Small intestine (tissue), 7 donors: ENCODE data around the gene DDX4. TPM values are rescaled to one million over a fixed set of nuclear protein-coding genes. Genes with fewer than 3 reads are reported as not detected.

Experiments
- DNase-seq, 2 donors: peaks; one replicate each; pipeline versions ENCODE4 v3.0.0 to v3.0.0-alpha.2; 2013
- FAIRE-seq: peaks from 2 replicates; lab custom pipeline; 2012; peaks lifted over from hg19 to GRCh38; lab: Jason Lieb, UNC
- H3K27ac ChIP-seq, 3 donors: one replicate each; pipeline ENCODE4 v1.5.1; 2013; ENCODE audit warnings: low read length in 2 of 3, mild to moderate bottlenecking in 2 of 3, control low read depth in 1 of 3, inconsistent platforms in 1 of 3, low read depth in 1 of 3, moderate library complexity in 1 of 3
- H3K27me3 ChIP-seq, 3 donors: one replicate each; pipeline ENCODE4 v1.6.1; 2013; ENCODE audit warnings: low read length in 3 of 3, inconsistent platforms in 1 of 3; ENCODE audit not compliant: control insufficient read depth in 3 of 3, insufficient read depth in 3 of 3
- H3K36me3 ChIP-seq, 3 donors: one replicate each; pipeline ENCODE4 v1.6.1; 2013; ENCODE audit warnings: low read length in 3 of 3, inconsistent platforms in 1 of 3, low read depth in 1 of 3, mild to moderate bottlenecking in 1 of 3, moderate library complexity in 1 of 3; ENCODE audit not compliant: control insufficient read depth in 3 of 3, insufficient read depth in 2 of 3
- H3K4me1 ChIP-seq, 3 donors: one replicate each; pipeline ENCODE4 v1.6.1; 2013; ENCODE audit warnings: low read length in 2 of 3, inconsistent platforms in 1 of 3, low read depth in 1 of 3, mild to moderate bottlenecking in 1 of 3, moderate library complexity in 1 of 3; ENCODE audit not compliant: control insufficient read depth in 3 of 3, insufficient read depth in 2 of 3
- H3K4me3 ChIP-seq, 3 donors: one replicate each; pipeline ENCODE4 v1.5.1; 2013; ENCODE audit warnings: low read length in 3 of 3, control low read depth in 1 of 3, inconsistent platforms in 1 of 3, low read depth in 1 of 3, mild to moderate bottlenecking in 1 of 3, moderate library complexity in 1 of 3
- H3K9me3 ChIP-seq, 2 donors: one replicate each; pipeline ENCODE4 v1.6.1; 2013; ENCODE audit warnings: low read depth in 1 of 2, low read length in 1 of 2; ENCODE audit not compliant: control insufficient read depth in 2 of 2, insufficient read depth in 1 of 2
- WGBS, 3 donors: extraction: QIAGEN DNeasy Blood & Tissue Kit; methylation state at CpG; one replicate each; pipeline ENCODE4 v1.1.7; 2013; 5-methylcytosine and 5-hydroxymethylcytosine counted together
- polyA plus RNA-seq, 4 donors: library from polyadenylated mRNA; stranded (reverse) in 3 of 4; unstranded in 1 of 4; fragments of 200-250 nt in 3 of 4; fragments of 120-200 nt in 1 of 4; gene quantifications; one replicate each; pipeline versions ENCODE4 v1.2.1 to v1.2.3, GENCODE V29; 2013
- donor health status: healthy with polysubstance abuse.
- donor health status: control.
- donor health status: control.
- donor health status: Bipolar disorder and iron deficiency.
- donor health status: healthy.

The DDX4 gene
- polyA plus RNA-seq, 4 donors = 0.01 TPM; not detected in 3

DNA sequence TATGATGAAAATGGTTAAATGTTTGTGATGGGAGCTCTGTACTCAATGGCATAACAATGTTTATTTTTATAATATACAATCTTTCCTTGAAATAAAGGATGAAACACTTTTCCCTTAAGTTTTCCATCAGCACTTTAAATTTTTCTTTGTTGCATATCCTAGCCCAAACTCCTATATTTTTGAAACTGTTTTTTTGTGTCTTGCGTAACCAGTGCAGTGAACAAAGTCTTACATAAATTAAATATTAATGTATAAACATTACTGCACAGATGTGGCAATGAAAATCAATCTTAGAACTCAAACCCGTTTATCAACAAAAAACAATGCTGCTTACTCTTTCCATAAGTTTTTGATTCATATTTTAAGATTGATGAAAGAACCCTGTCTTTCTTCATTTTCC, 79.2 kb downstream of the DDX4 start:
- H3K27ac ChIP-seq = no peak overlapping the region
- FAIRE-seq (no peak), DNase-seq (no peak)
- no peaks in the 10 kb centered on the region for H3K9me3 ChIP-seq
- no peaks in the 10 kb centered on the region for H3K36me3 ChIP-seq
- H3K27me3 ChIP-seq = peaks cover 0 to 19% (median 3%) of the 10 kb centered on the region in 3 donors
- no peak overlapping the region for H3K4me3 ChIP-seq
- 62 to 68% (median 65%) methylated on average over 2 of the region's 2 CpGs for WGBS, 3 donors
- H3K4me1 ChIP-seq = peaks cover 0 to 3% (median 0%) of the 10 kb centered on the region in 3 donors

GRCh38 chr5:55820488-55820887, 82.6 kb downstream of the DDX4 start:
- Histone ChIP-seq H3K27me3 (peaks cover 0 to 22% (median 3%) of the 10 kb centered on the region in 3 donors), H3K4me1 (peaks cover 0 to 3% (median 0%) of the 10 kb centered on the region in 3 donors), H3K9me3 (no peaks in the 10 kb centered on the region), H3K27ac (no peak overlapping the region), H3K4me3 (no peak overlapping the region), H3K36me3 (no peaks in the 10 kb centered on the region)
- DNase-seq = no peak
- 53 to 67% (median 66%) methylated on average over 6 of the region's 6 CpGs for WGBS, 3 donors
- no peak for FAIRE-seq

DNA sequence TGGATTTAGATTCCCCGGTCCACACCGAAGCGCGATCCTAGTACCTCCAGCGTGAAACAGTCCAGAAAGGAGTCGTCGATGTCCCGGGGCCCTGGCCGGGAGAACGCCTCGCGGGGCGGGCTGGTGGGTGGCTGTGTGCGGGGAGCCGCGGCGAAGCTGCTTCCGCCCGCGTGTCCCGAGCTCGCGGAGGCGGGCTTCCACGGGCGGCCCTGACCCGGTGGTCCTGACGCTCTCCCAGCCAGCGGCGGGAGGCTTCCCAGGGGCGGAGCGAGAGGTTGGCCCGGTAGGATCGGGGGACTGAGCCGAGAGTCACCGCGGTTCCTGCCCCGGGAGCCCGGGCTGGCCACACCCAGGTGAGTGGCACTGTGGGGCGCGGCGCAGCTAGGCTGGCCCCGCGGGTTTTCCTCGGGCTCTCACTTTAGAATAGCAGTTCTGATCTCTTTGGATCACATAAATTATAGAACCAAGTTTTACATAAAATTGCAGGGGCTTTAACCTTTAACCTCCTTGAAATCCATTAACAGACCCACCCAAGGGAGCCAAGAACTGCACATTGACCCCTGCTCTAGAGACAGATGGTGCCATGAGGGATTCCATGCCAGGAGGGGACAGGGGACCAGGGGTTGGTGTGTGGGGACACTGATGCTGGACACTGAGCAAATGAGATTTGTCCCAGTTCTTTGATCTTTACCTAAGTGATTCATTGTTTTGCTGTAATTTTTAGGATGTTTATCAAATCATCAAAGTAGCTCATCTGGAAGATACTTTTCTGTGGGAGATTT, 84.1 kb downstream of the DDX4 start:
- DNase-seq (peak in 1 of 2 donors; percentile 33), FAIRE-seq (no peak)
- peaks cover 0 to 22% (median 3%) of the 10 kb centered on the region in 3 donors for H3K27me3 ChIP-seq
- 11 to 18% (median 14%) methylated on average over 27 to 45 of the region's 45 CpGs for WGBS, 3 donors
- no peak overlapping the region for H3K27ac ChIP-seq
- H3K4me1 ChIP-seq = peaks cover 0 to 3% (median 0%) of the 10 kb centered on the region in 3 donors
- no peaks in the 10 kb centered on the region for H3K9me3 ChIP-seq
- no peaks in the 10 kb centered on the region for H3K36me3 ChIP-seq
- peak overlapping the region in 2 of 3 donors; percentile 8 to 14 for H3K4me3 ChIP-seq

DNA sequence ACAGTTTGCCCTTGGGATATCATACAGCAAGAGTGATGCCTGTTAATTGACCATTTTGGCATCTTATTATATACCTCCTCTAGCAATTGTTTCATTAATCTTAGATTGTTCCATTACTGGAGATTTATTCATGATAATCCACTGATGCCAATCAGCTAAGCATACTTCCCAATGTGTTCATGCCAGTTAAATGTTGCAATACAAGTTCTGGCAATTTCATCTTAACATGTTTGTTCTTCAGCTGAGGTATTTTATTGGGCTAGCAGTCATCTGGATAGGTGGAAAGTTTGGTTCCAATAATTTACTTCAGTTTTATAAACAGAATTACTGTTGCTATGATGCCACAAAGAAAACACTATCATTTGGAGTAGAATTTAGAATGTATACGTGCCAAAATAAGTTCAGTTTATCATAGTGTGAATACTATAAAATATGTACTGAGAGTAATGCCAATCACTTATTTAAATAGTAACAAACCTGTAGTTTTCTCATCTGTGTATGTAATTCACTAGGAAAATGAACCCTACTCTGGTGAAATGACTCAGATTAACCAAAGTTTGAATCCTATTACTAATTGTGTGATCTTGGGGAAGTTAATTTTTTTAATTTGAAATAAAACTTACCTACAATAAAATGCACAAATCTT, 85.4 kb downstream of the DDX4 start:
- Histone ChIP-seq H3K36me3 (no peaks in the 10 kb centered on the region), H3K9me3 (no peaks in the 10 kb centered on the region), H3K4me1 (peaks cover 0 to 3% (median 0%) of the 10 kb centered on the region in 3 donors), H3K27me3 (peaks cover 0 to 22% (median 3%) of the 10 kb centered on the region in 3 donors), H3K4me3 (no peak overlapping the region), H3K27ac (no peak overlapping the region)
- FAIRE-seq (no peak), DNase-seq (no peak)
- 60 to 80% (median 74%) methylated on average over 1 of the region's 1 CpG for WGBS, 3 donors

DNA sequence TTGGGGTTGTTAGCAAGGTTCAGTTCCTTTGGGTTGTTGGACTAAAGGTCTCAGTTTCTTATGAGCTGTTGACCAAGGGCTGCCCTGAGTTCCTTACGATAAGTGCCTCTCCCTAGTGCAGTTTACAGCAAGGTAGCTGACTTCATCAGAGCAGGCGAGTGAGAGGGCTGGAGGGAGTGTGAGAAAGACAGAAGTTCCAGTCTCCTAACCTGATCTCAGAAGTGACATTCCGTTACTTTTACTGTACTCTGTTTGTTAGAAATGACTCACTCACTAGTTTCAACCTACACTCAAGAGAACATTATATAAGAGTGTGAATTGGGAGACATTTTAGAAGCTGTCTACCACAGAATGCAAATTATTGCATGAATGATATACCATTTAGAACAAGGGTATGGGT, 92.1 kb downstream of the DDX4 start:
- no peak for FAIRE-seq
- Histone ChIP-seq H3K27me3 (peaks cover 0 to 5% (median 0%) of the 10 kb centered on the region in 3 donors), H3K36me3 (no peaks in the 10 kb centered on the region), H3K9me3 (peaks cover 0 to 5% of the 10 kb centered on the region in 2 donors), H3K4me3 (no peak overlapping the region), H3K27ac (no peak overlapping the region), H3K4me1 (no peaks in the 10 kb centered on the region)
- 66 to 90% (median 79%) methylated on average over 3 of the region's 3 CpGs for WGBS, 3 donors
- DNase-seq = no peak

- Histone ChIP-seq H3K27me3 (peaks cover 0 to 5% (median 0%) of the 10 kb centered on the region in 3 donors), H3K9me3 (peaks cover 0 to 5% of the 10 kb centered on the region in 2 donors), H3K36me3 (no peaks in the 10 kb centered on the region), H3K4me1 (no peaks in the 10 kb centered on the region), H3K27ac (no peak overlapping the region), H3K4me3 (no peak overlapping the region)
- WGBS, 3 donors = 94 to 97% (median 95%) methylated on average over 17 of the region's 17 CpGs
- FAIRE-seq (no peak), DNase-seq (no peak)
Observed at GRCh38 chr5:55832446-55832845, 94.6 kb downstream of the DDX4 start.

DNA sequence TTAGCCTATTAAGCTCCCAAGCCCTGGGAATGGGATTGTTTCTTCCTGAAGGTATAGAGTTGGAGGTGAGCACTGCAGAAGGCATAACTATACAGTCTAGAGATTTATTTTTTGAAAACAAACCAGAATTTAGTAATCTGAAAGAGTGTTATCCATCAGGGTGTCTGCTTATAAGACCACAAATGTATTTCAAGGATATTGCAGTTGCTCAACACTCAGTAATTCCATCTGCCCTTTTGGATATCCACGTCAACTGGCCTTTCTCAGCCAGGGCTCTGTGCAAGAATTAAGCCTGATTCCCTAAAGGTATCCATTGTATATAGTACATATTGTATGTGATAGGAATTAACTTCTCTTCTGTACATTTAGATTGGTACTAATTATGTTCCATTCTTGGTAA, 98.3 kb downstream of the DDX4 start:
- H3K27ac ChIP-seq = no peak overlapping the region
- peaks cover 0 to 5% of the 10 kb centered on the region in 2 donors for H3K9me3 ChIP-seq
- no peak overlapping the region for H3K4me3 ChIP-seq
- peaks cover 0 to 5% (median 0%) of the 10 kb centered on the region in 3 donors for H3K27me3 ChIP-seq
- H3K36me3 ChIP-seq = no peaks in the 10 kb centered on the region
- H3K4me1 ChIP-seq = no peaks in the 10 kb centered on the region
- WGBS, 3 donors = 62 to 74% (median 62%) methylated on average over 1 of the region's 1 CpG
- FAIRE-seq (no peak), DNase-seq (no peak)

DNA sequence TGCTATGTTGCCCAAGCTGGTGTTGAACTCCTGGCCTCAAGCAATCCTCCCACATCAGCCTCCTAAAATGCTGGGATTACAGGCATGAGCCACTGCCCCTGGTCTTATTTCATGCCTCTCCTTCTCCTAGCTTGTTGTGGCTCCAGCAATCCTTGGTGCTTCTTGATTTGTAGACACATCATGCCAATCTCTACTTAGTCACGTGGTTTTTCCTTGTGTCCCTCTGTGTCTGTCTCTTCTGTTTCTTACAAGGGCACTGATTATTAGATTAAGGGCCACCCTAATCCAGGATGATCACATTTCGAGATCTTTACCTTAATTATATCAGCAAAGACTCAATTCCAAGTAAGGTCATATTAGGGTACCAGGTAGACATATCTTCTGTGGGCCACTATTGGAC, 104.1 kb downstream of the DDX4 start:
- Histone ChIP-seq H3K27me3 (peaks cover 0 to 3% (median 0%) of the 10 kb centered on the region in 3 donors), H3K36me3 (no peaks in the 10 kb centered on the region), H3K4me3 (no peak overlapping the region), H3K9me3 (peaks cover 0 to 5% of the 10 kb centered on the region in 2 donors), H3K4me1 (no peaks in the 10 kb centered on the region), H3K27ac (no peak overlapping the region)
- 69 to 82% (median 71%) methylated on average over 2 of the region's 2 CpGs for WGBS, 3 donors
- no peak for FAIRE-seq
- DNase-seq = no peak
